HG03469 (cell line): ENCODE data around the gene ZNF486.
A peak's percentile ranks its signal among the peaks of the same experiment; 100 is the strongest.
"Not testable (repeated sequence)": the region's sequence is repeated elsewhere in the genome, so short reads cannot be mapped to it uniquely, and the experiment has no call there.

Experiments
- ATAC-seq: cut with Tn5 transposase; IDR thresholded peaks from one replicate; pipeline ENCODE4 v1.9.1; 2021; ENCODE audit warnings: mild to moderate bottlenecking, moderate library complexity, moderate number of reproducible peaks; ENCODE audit not compliant: unreplicated experiment

The ZNF486 gene

GRCh38 chr19:20167020-20167644, at the start of gene ZNF486:
Gene ZNF486, plus strand, starts transcription at chr19:20167214. Its CDS starts 117 bp downstream, at chr19:20167331.
- ATAC-seq, result peak; percentile 74

- not testable (repeated sequence) for ATAC-seq
These were observed 48.8 kb upstream of the ZNF486 start for GRCh38 chr19:20118064-20118839.

GRCh38 chr19:20124879-20125278, 42.1 kb upstream of the ZNF486 start:
- ATAC-seq, result no peak

- not testable (repeated sequence) for ATAC-seq
These were observed 34.1 kb upstream of the ZNF486 start for GRCh38 chr19:20132933-20133332.

GRCh38 chr19:20137714-20138113, 29.3 kb upstream of the ZNF486 start:
- ATAC-seq, result not testable (repeated sequence)

GRCh38 chr19:20151617-20152145, 15.3 kb upstream of the ZNF486 start:
- no peak for ATAC-seq

GRCh38 chr19:20152506-20152905, 14.5 kb upstream of the ZNF486 start:
- ATAC-seq, result not testable (repeated sequence)

- no peak for ATAC-seq
These were observed 13.7 kb upstream of the ZNF486 start for GRCh38 chr19:20153281-20153680.

- no peak for ATAC-seq
These were observed 12.4 kb upstream of the ZNF486 start for GRCh38 chr19:20154636-20155035.

GRCh38 chr19:20162821-20163220, 4.2 kb upstream of the ZNF486 start:
- ATAC-seq, result no peak

GRCh38 chr19:20164456-20164855, 2.6 kb upstream of the ZNF486 start:
- no peak for ATAC-seq

- no peak for ATAC-seq
These were observed 932 bp upstream of the ZNF486 start for GRCh38 chr19:20165971-20166592.

GRCh38 chr19:20167651-20168122, 673 bp downstream of the ZNF486 start:
- ATAC-seq, result no peak

GRCh38 chr19:20171285-20171684, 4.3 kb downstream of the ZNF486 start:
- ATAC-seq, result no peak

- ATAC-seq, result not testable (repeated sequence)
These were observed 8.8 kb downstream of the ZNF486 start for GRCh38 chr19:20175848-20176247.

GRCh38 chr19:20179956-20180355, 12.9 kb downstream of the ZNF486 start:
- not testable (repeated sequence) for ATAC-seq

- no peak for ATAC-seq
These were observed 15.3 kb downstream of the ZNF486 start for GRCh38 chr19:20182222-20182785.

- ATAC-seq, result no peak
These were observed 19.2 kb downstream of the ZNF486 start for GRCh38 chr19:20186174-20186573.

- no peak for ATAC-seq
These were observed 30.7 kb downstream of the ZNF486 start for GRCh38 chr19:20197747-20198146.

GRCh38 chr19:20209051-20209450, 42.0 kb downstream of the ZNF486 start:
- no peak for ATAC-seq

- ATAC-seq, result not testable (repeated sequence)
These were observed 47.4 kb downstream of the ZNF486 start for GRCh38 chr19:20214366-20214765.
